K562 (cell line): Measurements from ENCODE around the gene TNNT1. TPM values are rescaled to one million over a fixed set of nuclear protein-coding genes. Genes with fewer than 3 reads are reported as not detected.

Source experiments
- ATAC-seq: fragments of 200-7000 bp; cut with Tn5 transposase; 3 replicates; pipeline ENCODE4 v1.9.1; 2020; ENCODE audit warnings: moderate library complexity
- BruUV-seq: library from RNA; stranded (reverse); fragments of 400-500 nt; replicated peaks from 2 replicates; lab custom pipeline; 2021; lab: Mats Ljungman, UMichigan
- CTCF ChIA-PET: fragments of 300-600 bp; formaldehyde crosslinking; extraction: SDS; loops from one replicate; lab custom pipeline; 2021; ENCODE audit warnings: low intra/inter-chr PET ratio; lab: Yijun Ruan, JAX
- POLR2A ChIA-PET: fragments of 300-600, 350-650 bp; sonication (Branson Sonifier 250); formaldehyde crosslinking; extraction: SDS; loops from one replicate; lab custom pipeline; 2021; ENCODE audit warnings: antibody characterized with exemption, inconsistent platforms; lab: Yijun Ruan, JAX
- DNase-seq, 4 experiments: peaks; one replicate each; pipeline versions ENCODE4 v3.0.0 to v3.0.0-alpha.2; 2011 to 2018; ENCODE audit warnings: low spot score in 3 of 4, mixed read lengths in 3 of 4; ENCODE audit errors: extremely low read depth in 1 of 4
- FAIRE-seq: peaks from 2 replicates; lab custom pipeline; 2011; peaks lifted over from hg19 to GRCh38; lab: Jason Lieb, UNC
- H2AFZ ChIP-seq: 2 replicates; pipeline ENCODE4 v1.6.0; 2011; ENCODE audit warnings: low read depth, low read length, control low read depth, inconsistent platforms
- H3K27ac ChIP-seq: fragments of 200-600 bp; 3 replicates; pipeline ENCODE4 v1.8.0; 2011; ENCODE audit warnings: low read depth, mild to moderate bottlenecking, control low read depth, inconsistent platforms, low read length, moderate library complexity, mixed read lengths; ENCODE audit errors: extremely low read depth
- H3K27me3 ChIP-seq, 2 experiments: fragments of 300-600 bp in 1 of 2; 2 replicates in 1 of 2; 3 replicates in 1 of 2; pipeline versions ENCODE4 v1.6.0 to v1.8.0; 2011; ENCODE audit warnings: inconsistent platforms in 2 of 2, low read length in 2 of 2, mild to moderate bottlenecking in 1 of 2, mixed read lengths in 1 of 2, moderate library complexity in 1 of 2; ENCODE audit not compliant: control insufficient read depth in 2 of 2, insufficient read depth in 2 of 2
- H3K36me3 ChIP-seq: fragments of 300-600 bp; 3 replicates; pipeline ENCODE4 v1.8.0; 2011; ENCODE audit warnings: mild to moderate bottlenecking, low read length, inconsistent platforms; ENCODE audit not compliant: control insufficient read depth, insufficient read depth
- H3K4me1 ChIP-seq, 2 experiments: fragments of 200-600 bp in 1 of 2; replicated peaks in 1 of 2; 2 replicates in 1 of 2; 3 replicates in 1 of 2; pipeline versions ENCODE4 v1.5.1 to v1.8.0; 2011; ENCODE audit warnings: inconsistent platforms in 2 of 2, low read length in 2 of 2, mild to moderate bottlenecking in 1 of 2, mixed read lengths in 1 of 2, moderate library complexity in 1 of 2; ENCODE audit not compliant: control insufficient read depth in 2 of 2, insufficient read depth in 2 of 2
- H3K4me2 ChIP-seq: 2 replicates; pipeline ENCODE4 v1.6.1; 2011; ENCODE audit warnings: low read length, control low read depth, inconsistent platforms, mixed read lengths; ENCODE audit not compliant: insufficient read depth
- H3K4me3 ChIP-seq: fragments of 200-600 bp; sonication (generic), shearing (Covaris generic); 2 replicates; pipeline ENCODE4 v1.5.1; 2016; ENCODE audit warnings: control low read depth, inconsistent platforms
- H3K79me2 ChIP-seq: fragments of 200-600 bp; 3 replicates; pipeline ENCODE4 v1.8.0; 2011; ENCODE audit warnings: low read length, inconsistent platforms; ENCODE audit not compliant: control insufficient read depth, insufficient read depth
- H3K9ac ChIP-seq, 2 experiments: 2 replicates each; pipeline versions ENCODE4 v1.6.0 to v1.6.1; 2011; ENCODE audit warnings: low read depth in 2 of 2, low read length in 2 of 2, control low read depth in 1 of 2, inconsistent platforms in 1 of 2, mild to moderate bottlenecking in 1 of 2, mixed read lengths in 1 of 2; ENCODE audit not compliant: insufficient read depth in 1 of 2
- H3K9me1 ChIP-seq: one replicate; pipeline ENCODE4 v1.6.0; 2011; ENCODE audit warnings: inconsistent platforms, mild to moderate bottlenecking, low read length, moderate library complexity; ENCODE audit not compliant: control insufficient read depth, insufficient read depth
- H3K9me3 ChIP-seq: replicated peaks from 2 replicates; pipeline ENCODE4 v1.5.1; 2011; ENCODE audit warnings: low read depth, low read length, inconsistent platforms; ENCODE audit not compliant: control insufficient read depth, insufficient read depth
- H4K20me1 ChIP-seq: replicated peaks from 2 replicates; pipeline ENCODE4 v1.6.1; 2011; ENCODE audit warnings: low read length, inconsistent platforms, mixed read lengths; ENCODE audit not compliant: control insufficient read depth, insufficient read depth
- FOXJ3 ChIP-seq: sonication (generic); formaldehyde crosslinking; IDR thresholded peaks from 2 replicates; pipeline ENCODE4 v1.4.0; 2020; ENCODE audit warnings: mild to moderate bottlenecking, missing genetic modification reagents
- SIX5 ChIP-seq, 2 experiments: IDR thresholded peaks; 2 replicates each; pipeline ENCODE4 v1.6.1; 2011; ENCODE audit warnings: low read length in 2 of 2, borderline replicate concordance in 1 of 2, low read depth in 1 of 2, mild to moderate bottlenecking in 1 of 2, moderate library complexity in 1 of 2; ENCODE audit not compliant: insufficient read depth in 1 of 2
- ZNF143 ChIP-seq: sonication (generic); formaldehyde crosslinking; IDR thresholded peaks from 2 replicates; pipeline ENCODE4 v1.9.0; 2022; ENCODE audit warnings: mild to moderate bottlenecking, missing genetic modification reagents
- WGBS: fragments of 100-300 bp; shearing (Covaris generic); methylation state at CpG from one replicate; pipeline ENCODE4 v1.1.6; 2016; ENCODE audit warnings: low coverage, mixed read lengths; ENCODE audit not compliant: insufficient coverage; ENCODE audit errors: missing lambda C conversion rate; 5-methylcytosine and 5-hydroxymethylcytosine counted together
- in situ Hi-C: fragments of 300-500 bp; cut with MboI; formaldehyde crosslinking; loops from 4 replicates; pipeline ENCODE4 v1.15.0; 2018; ENCODE audit warnings: inconsistent platforms, mixed read lengths
- intact Hi-C: fragments of 100-400 bp; cut with micrococcal nuclease; formaldehyde crosslinking; loops from 2 replicates; pipeline ENCODE4 v1.14.2; 2022
- polyA plus RNA-seq, 8 experiments: library from polyadenylated mRNA; depleted of rRNA in 4 of 8; stranded (reverse) in 5 of 8; unstranded in 3 of 8; fragments of >200 nt; fragmentation: Nextera tagmentation in 2 of 8; fragmentation: Illumina TruSeq in 1 of 8; extraction: Ambion mirVana in 2 of 8; extraction: Trizol in 1 of 8; gene quantifications; 2 replicates each; pipeline versions ENCODE4 v1.2.1 to v1.2.3, GENCODE V29; 2011 to 2014; ENCODE audit warnings: inconsistent platforms in 1 of 8, missing spikeins in 1 of 8
- total RNA-seq, 7 experiments: library from RNA; depleted of rRNA in 6 of 7; stranded (reverse); fragments of >200 nt in 6 of 7; fragmentation: Illumina TruSeq in 2 of 7; extraction: Trizol in 2 of 7; gene quantifications; 2 replicates each; pipeline versions ENCODE4 v1.2.1 to v1.2.3, GENCODE V29; 2011 to 2021; ENCODE audit warnings: low replicate concordance in 1 of 7
- TF ChIP-seq, protein P1 (sequence below): fragments of 250-450 bp; sonication (Bioruptor Pico); IDR thresholded peaks from 2 replicates; pipeline ENCODE4 v1.8.0; 2021; ENCODE audit warnings: mild to moderate bottlenecking, moderate library complexity
- TF ChIP-seq, protein P2 (sequence below): sonication (generic); formaldehyde crosslinking; IDR thresholded peaks from 2 replicates; pipeline ENCODE4 v1.8.1; 2023; ENCODE audit warnings: mild to moderate bottlenecking, missing genetic modification reagents
- TF ChIP-seq, protein P3 (sequence below): fragments of 450-650 bp; IDR thresholded peaks from 2 replicates; pipeline ENCODE4 v1.6.1; 2016; ENCODE audit warnings: missing biosample characterization, missing genetic modification characterization
- TF ChIP-seq, protein P4 (sequence below): fragments of 250-450 bp; sonication (Bioruptor Pico); IDR thresholded peaks from 2 replicates; pipeline ENCODE4 v1.5.0; 2021

Gene TNNT1
- total and polyA plus RNA-seq, 9 of the 15 experiments (the other 6 are each of a cell fraction or from before 2014, with no cell fraction given), result 31.8 to 390 (median 227) TPM

DNA sequence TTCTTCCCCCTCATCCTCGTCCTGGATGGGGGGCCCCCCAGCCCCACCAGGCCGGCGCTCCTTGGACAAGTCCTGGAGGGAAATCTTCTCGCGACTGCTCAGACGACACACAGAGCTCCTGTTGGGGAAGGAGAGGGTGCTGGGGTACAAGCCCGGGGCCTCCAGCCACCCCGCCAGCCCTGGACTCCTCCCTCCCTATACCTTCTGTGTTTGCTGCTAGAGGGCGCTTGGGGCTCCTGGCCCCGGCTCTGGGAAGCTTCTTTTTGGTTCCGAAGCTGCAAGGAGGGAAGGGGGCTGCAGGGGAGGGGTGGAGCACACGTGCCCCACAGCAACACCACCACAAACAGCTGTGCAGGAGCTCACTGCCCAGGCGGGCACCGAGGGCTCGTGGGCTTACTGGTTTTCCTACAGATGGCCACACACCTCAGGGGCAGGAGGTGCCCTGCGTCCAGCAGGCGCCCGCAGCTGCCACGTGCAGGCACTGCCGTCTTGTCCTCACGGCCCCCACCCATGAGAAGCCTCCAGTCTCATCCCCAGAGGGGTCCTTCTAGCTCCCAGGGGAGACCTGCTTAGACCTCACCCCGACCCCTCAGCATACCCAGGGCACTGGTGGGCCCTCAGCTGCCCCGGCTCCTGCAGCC, 52.8 kb downstream of the TNNT1 start (continued):
- TF ChIP-seq, protein P1, sequence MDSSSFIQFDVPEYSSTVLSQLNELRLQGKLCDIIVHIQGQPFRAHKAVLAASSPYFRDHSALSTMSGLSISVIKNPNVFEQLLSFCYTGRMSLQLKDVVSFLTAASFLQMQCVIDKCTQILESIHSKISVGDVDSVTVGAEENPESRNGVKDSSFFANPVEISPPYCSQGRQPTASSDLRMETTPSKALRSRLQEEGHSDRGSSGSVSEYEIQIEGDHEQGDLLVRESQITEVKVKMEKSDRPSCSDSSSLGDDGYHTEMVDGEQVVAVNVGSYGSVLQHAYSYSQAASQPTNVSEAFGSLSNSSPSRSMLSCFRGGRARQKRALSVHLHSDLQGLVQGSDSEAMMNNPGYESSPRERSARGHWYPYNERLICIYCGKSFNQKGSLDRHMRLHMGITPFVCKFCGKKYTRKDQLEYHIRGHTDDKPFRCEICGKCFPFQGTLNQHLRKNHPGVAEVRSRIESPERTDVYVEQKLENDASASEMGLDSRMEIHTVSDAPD, result no peak

DNA sequence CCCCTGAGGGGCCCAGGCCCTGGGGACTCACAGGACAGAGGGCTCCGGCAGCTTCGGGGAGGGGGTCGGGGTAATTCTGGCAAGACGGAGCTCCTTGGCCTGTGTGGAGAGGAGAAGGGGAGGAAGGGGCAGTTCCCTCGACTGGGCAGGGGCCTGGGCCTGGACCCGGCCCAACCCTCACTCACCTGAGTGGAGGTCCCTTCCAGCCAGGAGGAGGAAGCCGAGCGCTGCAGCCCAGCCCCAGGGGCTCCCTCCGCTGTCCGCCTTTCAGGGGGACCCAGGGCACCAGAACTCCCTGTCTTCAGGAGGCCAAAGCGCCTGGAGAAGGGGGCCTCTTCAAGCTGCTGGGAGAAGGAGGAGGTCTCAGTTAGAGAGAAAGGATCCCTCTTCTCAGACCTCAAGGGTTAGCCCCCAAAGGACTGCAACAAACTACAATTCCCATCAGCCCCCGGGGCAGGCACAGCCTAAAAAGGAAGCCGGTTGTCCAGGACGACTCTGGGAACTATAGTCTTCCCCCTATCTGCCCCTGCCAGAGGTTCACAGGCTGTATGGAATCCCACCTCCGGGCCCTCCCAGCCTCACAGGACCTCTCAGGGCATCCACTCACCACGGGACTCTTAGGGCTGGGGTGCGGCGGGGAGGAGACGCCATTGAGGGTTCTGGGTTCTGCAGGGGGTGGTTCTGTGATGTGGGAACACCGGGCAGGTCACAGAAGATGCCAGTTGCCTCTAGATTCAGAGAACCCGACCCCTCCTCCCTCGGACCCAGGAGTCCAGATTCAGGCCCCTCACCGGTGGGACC, 53.5 kb downstream of the TNNT1 start:
- ATAC-seq (peak; percentile 78), FAIRE-seq (no peak), DNase-seq (peak in 3 of 4 experiments; percentile 32 to 43 (median 39))
- WGBS, result 84% methylated on average over 18 of the region's 23 CpGs
- BruUV-seq, result no TSS peak
- Histone ChIP-seq H3K27me3 (no peaks in the 10 kb centered on the region), H3K9ac (no peak overlapping the region; a peak in 1 of 4 replicates), H3K36me3 (peaks cover 74% of the 10 kb centered on the region), H2AFZ (no peak overlapping the region), H3K9me1 (peaks cover 3% of the 10 kb centered on the region), H3K27ac (no peak overlapping the region), H4K20me1 (no peaks in the 10 kb centered on the region), H3K4me2 (no peak overlapping the region), H3K79me2 (peaks cover 2% of the 10 kb centered on the region; the same call in 1 of the 3 replicates), H3K9me3 (no peaks in the 10 kb centered on the region), H3K4me1 (peaks cover 0 to 70% of the 10 kb centered on the region in 2 experiments; a peak in 2 of 5 replicates), H3K4me3 (no peak overlapping the region)
- ChIA-PET POLR2A (interaction anchor here (1.0 to 1.1 kb wide), 2 partner anchors 11 kb away, joined by 3 to 4 read pairs; no protein-coding TSS in a partner anchor), CTCF (no interaction called here)
- intact Hi-C loops, result no loop called here
- in situ Hi-C loops, result no loop called here
- TF ChIP-seq, protein P2, sequence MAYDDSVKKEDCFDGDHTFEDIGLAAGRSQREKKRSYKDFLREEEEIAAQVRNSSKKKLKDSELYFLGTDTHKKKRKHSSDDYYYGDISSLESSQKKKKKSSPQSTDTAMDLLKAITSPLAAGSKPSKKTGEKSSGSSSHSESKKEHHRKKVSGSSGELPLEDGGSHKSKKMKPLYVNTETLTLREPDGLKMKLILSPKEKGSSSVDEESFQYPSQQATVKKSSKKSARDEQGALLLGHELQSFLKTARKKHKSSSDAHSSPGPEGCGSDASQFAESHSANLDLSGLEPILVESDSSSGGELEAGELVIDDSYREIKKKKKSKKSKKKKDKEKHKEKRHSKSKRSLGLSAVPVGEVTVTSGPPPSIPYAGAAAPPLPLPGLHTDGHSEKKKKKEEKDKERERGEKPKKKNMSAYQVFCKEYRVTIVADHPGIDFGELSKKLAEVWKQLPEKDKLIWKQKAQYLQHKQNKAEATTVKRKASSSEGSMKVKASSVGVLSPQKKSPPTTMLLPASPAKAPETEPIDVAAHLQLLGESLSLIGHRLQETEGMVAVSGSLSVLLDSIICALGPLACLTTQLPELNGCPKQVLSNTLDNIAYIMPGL (CRISPR knock-in tag), result no peak
- TF ChIP-seq FOXJ3 (CRISPR knock-in tag), result no peak
- peak; percentile 52 to 54; a peak in 3 of 4 replicates for TF ChIP-seq SIX5 (IDR thresholded peaks at IDR 0.05; ENCODE audit: borderline replicate concordance in 1 of 2, insufficient read depth in 1 of 2, low read depth in 1 of 2, low read length in 2 of 2)
- peak; percentile 72 for TF ChIP-seq ZNF143
- TF ChIP-seq, protein P3, sequence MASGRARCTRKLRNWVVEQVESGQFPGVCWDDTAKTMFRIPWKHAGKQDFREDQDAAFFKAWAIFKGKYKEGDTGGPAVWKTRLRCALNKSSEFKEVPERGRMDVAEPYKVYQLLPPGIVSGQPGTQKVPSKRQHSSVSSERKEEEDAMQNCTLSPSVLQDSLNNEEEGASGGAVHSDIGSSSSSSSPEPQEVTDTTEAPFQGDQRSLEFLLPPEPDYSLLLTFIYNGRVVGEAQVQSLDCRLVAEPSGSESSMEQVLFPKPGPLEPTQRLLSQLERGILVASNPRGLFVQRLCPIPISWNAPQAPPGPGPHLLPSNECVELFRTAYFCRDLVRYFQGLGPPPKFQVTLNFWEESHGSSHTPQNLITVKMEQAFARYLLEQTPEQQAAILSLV (tag), result no peak
- TF ChIP-seq, protein P4, sequence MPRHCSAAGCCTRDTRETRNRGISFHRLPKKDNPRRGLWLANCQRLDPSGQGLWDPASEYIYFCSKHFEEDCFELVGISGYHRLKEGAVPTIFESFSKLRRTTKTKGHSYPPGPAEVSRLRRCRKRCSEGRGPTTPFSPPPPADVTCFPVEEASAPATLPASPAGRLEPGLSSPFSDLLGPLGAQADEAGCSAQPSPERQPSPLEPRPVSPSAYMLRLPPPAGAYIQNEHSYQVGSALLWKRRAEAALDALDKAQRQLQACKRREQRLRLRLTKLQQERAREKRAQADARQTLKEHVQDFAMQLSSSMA, result no peak
